Choroid plexus epithelial cell (primary cell): ENCODE results near the gene OSGEP.

Source experiments
- DNase-seq: peaks from one replicate; pipeline ENCODE4 v3.0.0-alpha.2; 2010; ENCODE audit warnings: low read depth
- H3K4me3 ChIP-seq: 2 replicates; pipeline ENCODE4 v1.5.1; 2011; ENCODE audit warnings: low read depth, mild to moderate bottlenecking, control low read depth, low read length, moderate library complexity
- CTCF ChIP-seq: conservative IDR thresholded peaks from 2 replicates; pipeline ENCODE4 v1.5.1; 2011; ENCODE audit warnings: low read depth, mild to moderate bottlenecking, control low read depth, inconsistent platforms, low read length, moderate library complexity

Gene OSGEP

GRCh38 chr14:20397511-20397910 lies 57.1 kb downstream of the OSGEP start:
- no peak for DNase-seq
- TF ChIP-seq CTCF, result no peak
- H3K4me3 ChIP-seq, result no peak overlapping the region
